GM21423 (cell line): ENCODE data around the gene GATM.
"Not testable (repeated sequence)": the region's sequence is repeated elsewhere in the genome, so short reads cannot be mapped to it uniquely, and the experiment has no call there.

ENCODE experiments used
- ATAC-seq: cut with Tn5 transposase; IDR thresholded peaks from one replicate; pipeline ENCODE4 v1.9.1; 2021; ENCODE audit warnings: mild to moderate bottlenecking, moderate library complexity; ENCODE audit not compliant: unreplicated experiment

Gene GATM

DNA sequence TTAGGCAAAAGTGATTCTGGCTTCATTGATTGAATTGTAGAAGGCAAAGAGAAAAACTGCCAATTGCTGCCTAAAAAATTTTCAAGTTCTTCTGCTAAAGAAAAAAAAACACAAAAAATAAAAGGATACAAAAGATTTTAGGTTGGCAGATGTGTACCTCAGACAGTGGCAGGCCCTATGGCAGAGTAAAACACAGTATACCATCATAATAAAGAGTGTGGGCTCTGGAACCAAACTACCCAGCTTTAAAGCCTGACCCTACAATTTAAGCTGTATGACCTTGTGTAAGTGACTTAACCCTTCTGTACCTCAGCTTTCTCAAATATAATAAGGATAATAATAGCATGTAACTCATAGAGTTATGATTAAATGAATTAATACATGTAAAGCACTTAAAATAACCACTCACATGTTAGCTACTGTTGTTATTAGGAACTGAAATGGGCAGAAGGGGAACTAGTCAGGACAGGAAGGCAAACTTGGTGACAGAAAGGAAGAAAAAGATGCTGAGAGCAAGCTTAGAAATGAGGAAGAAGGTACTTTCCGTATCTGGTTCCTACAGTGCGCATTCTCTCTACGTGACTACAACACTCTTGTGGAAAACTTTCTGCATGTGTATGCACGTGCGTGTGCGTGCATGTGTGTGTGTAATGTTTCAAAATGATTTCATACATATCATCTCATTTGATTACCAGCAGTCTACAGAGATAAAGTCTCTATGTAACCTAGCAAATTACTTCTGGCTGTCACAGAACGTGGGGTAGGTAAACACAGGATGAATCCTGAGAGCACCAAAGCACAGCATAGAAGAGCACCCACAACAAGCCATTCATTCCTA, 13.6 kb upstream of the GATM start:
- ATAC-seq: peak; percentile 92

GRCh38 chr15:45389351-45389750, 11.0 kb upstream of the GATM start:
- no peak for ATAC-seq

- ATAC-seq: no peak
Observed at GRCh38 chr15:45387380-45388007, 9.2 kb upstream of the GATM start.

- no peak for ATAC-seq
Observed at GRCh38 chr15:45386974-45387373, 8.6 kb upstream of the GATM start.

- no peak for ATAC-seq
Observed at GRCh38 chr15:45386420-45386819, 8.1 kb upstream of the GATM start.

- ATAC-seq: no peak
Observed at GRCh38 chr15:45385590-45385989, 7.2 kb upstream of the GATM start.

GRCh38 chr15:45384700-45385099, 6.4 kb upstream of the GATM start:
- ATAC-seq: no peak

DNA sequence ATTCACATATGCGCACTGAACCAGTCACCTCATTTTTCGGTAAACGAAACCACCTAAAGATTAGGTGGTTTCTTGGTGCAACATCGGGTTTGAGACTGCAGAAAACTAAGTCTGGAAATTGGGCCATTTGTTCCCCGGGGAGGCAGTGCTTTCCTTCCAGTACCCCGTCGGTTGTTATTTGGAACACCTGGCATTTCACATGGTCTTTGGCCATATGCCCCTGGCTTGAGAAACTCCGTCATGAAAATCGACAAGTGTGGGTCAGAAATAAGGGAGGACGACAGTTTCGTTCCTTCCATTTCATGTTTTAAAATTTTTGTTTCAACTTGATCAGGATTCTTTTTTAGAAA, 544 bp upstream of the GATM start:
- no peak for ATAC-seq

GRCh38 chr15:45377609-45378148, 665 bp downstream of the GATM start:
- ATAC-seq: no peak

DNA sequence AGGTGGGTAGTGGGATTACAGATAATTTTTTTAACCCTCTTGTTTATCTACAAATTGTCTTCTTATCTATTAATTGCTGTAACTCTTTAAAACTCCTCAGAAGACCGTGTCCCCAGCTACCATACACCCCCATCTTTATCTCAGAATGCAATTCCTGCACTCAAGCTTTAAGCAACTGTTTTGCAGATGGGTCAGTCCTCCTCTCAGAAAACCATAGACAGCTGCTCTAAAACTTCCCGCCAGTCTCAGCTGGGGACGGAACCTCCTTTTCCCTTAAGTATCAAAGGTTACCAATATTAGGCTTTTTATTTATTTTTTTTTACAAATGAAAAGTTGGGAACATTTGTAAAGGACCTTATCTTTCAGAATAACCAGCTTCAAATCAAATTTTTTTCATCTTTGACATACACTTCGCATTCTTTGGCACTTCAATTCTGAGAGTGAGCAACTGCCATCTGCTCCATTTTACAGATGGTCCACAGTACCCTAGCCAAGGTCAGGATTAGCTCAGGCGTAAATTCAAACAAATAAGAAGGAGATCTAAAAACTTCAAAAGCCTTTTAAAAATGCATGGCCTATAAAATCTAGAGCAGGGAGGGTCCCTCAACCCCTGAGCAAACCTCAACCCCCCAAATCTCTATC, 1.3 kb downstream of the GATM start:
- no peak for ATAC-seq

DNA sequence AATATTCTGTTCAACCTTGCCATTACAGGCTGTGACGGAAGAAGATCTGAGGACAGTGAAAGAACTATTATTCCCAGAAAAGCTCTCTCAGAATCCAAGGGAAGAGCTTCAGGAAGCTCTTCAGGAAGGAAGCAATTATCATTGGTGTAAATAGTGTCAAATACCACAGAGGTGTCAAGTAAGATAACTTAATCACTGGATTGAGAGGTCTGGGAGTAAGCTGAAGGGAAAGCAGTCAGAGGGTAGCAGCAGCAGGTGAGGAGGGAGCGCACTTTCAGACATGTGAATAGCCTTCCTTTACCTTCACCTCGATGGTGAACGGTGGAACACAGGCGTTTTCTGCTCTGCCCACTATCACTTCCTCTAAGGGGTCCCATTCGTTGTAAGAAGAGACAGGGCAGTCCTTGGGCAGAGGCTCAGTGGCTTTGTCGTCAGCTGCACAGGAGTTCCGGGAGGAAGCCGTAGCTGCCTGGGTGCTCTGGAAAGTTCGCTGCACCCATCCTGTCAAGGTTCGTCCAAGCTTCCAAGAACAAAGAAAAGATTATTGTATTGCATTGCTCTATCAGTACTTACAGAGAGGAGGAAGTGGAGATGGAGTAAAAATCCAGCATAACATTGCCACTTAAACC, 1.9 kb downstream of the GATM start:
- ATAC-seq: no peak

DNA sequence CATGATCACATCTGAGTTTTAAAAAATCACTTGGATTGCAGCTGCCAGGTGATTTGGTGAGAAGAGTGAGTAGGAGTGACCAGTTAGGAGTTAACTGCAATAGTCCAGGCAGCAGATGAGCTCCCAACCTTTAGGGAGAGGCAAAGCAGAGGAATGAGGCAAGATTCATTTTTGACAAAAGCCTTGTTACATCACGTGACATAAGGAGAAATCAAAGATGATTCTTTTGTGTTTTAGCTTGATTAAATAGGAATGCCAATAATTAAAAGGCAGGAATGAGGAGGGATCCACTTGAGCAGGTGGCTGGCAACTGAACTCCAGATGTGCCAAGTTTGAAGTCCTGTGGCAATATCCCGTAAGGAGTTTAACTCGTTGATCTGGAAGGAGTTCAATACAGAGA, 2.5 kb downstream of the GATM start:
- no peak for ATAC-seq

DNA sequence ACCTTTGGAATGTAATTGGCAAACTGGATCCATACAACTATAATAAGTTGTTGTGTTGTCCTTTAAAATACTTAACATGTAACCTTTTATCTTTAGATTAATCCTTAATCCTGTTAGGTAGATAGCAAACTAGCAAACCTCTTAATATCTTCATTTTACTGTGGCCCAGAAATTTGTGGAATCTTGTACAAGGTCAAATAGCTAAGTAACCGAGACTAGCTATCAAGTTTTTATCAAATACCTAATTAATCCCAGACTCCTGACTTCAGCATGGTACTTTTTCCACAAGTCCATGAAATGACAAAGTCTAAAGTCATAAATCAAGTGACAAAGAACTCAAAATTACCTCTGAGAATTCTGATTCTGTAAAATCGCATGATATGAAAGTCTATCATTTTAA, 4.4 kb downstream of the GATM start:
- no peak for ATAC-seq

DNA sequence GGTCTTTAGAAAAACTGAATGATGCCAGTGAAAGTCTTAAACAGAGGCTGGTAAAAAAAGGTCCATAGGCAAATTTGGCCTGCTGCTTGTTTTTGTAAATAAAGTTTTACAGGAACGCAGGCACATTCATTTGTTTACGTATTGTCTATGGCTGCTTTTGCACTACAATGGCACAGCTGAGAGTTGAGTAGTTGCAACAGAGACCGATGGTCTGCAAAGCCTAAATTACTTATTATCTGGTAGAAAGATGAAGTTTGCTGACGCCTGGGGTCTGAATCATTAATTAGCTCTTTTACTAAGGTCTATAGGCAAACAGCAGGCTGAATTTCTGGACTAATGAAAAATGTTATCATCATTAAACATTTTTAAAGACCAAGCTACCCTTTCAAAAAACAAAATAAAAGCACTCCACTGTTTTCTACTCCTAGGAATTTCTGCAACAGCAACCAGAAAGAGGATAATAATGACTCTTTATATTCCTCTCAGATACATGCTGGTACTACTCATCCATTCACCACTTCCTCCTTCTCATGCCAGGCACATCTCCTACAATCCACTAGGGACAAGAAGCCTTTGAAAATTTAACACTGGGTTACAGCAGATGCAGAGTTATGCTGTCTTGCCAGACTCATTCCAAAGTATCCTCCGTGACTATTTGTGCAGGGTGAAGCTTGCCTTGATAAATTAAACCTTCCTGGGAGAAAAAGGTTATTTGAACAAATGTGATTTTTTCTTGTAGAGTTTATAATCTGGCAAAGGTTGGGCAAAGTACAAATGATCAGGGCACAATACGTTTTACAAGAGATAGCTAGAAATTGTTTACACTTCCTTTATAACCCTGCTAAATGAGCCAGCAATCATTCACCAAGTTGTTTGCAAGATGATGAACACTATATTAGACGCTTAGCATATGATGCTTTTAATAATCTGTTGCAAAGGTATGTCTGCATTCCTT, 6.0 kb downstream of the GATM start:
- ATAC-seq: no peak

GRCh38 chr15:45371546-45371945, 6.8 kb downstream of the GATM start:
- ATAC-seq: no peak

GRCh38 chr15:45370042-45370441, 8.3 kb downstream of the GATM start:
- not testable (repeated sequence) for ATAC-seq

DNA sequence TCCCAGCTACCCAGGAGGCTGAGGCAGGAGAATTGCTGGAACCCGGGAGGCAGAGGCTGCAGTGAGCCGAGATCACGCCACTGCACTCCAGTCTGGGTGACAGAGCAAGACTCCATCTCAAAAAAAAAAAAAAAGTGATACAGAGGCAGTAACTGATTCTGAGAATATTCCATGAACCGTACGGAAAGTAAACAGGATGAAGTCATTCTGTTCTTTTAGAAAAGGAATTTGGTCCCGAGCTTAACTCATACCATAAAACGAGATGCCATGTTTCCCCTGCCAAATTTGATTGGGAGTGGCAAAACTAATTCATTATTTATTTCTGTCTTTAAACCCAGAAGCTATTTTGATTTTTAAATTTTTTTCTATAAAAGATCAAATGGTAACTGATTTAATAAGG, 11.1 kb downstream of the GATM start:
- ATAC-seq: not testable (repeated sequence)

DNA sequence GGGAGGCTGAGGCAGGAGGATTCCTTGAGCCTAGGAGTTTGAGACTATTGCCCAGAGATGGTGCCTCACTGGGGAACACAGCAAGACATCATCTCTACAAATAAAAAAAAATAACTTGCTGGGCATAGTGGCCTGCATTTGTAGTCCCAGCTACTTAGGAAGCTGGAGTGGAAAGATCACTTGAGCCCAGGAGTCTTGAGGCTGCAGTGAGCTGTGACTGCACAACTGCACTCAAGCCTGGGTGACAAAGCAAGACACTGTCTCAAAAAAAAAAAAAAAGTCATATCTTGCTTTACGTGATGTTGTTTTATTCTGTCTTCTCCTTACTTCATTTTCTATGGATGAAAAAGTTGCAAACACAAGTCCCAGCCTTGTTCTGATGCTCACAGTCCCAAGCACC, 14.1 kb downstream of the GATM start:
- ATAC-seq: no peak

DNA sequence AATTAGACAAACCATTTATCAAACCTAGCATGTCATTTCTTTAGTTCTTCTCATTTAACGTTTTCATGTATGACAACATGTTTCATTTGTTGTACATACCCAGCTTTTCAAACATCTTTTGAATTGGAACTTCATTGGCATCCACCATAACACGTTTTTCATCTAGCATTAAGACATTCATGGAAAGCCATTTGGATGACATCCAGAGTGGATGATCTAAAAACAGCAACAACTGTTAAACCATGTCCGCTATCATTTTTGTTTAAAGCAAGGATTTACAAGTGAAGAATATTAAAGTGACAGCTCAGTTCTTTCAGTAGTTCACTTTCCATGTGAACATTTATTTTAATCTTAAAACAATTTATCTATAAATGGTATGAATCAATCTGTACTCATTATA, 14.5 kb downstream of the GATM start:
- ATAC-seq: no peak

DNA sequence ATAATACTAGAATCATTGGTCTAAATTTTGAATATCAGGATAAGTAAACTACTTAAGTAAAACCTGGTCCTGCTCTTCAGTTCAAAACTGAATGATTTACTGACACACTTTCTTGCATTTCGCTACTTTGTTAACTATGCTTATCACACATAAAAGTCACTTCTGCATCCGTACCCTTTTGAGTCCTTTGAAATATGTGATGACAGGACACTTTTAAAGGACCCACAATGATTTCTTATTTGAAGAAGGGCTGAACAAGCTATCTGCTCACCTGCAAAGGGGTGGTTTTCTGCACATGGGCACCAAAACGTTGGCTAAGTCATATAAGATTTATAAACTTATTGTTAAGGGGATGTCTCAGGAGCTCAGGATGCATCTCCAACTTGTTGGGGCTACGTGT, 15.0 kb downstream of the GATM start:
- ATAC-seq: no peak
